ENCODE data around the gene SLC8A1.

SLC8A1 gene

GRCh38 chr2:40287773-40288172 is 164.1 kb downstream of the SLC8A1 start:
- no peak for DNase-seq (ENCODE audit: extremely low read depth, low read depth)
- no peak for TF ChIP-seq CTCF (IDR thresholded peaks at IDR 0.05; ENCODE audit: low read depth, low read length)

GRCh38 chr2:40287195-40287594 is 164.7 kb downstream of the SLC8A1 start:
- no peak for TF ChIP-seq CTCF (IDR thresholded peaks at IDR 0.05; ENCODE audit: low read depth, low read length)
- DNase-seq (ENCODE audit: extremely low read depth, low read depth): no peak

- no peak for DNase-seq (ENCODE audit: extremely low read depth, low read depth)
- TF ChIP-seq CTCF (IDR thresholded peaks at IDR 0.05; ENCODE audit: low read depth, low read length): no peak
These were observed 165.2 kb downstream of the SLC8A1 start for GRCh38 chr2:40286721-40287120.

- DNase-seq (ENCODE audit: extremely low read depth, low read depth): no peak
- no peak for TF ChIP-seq CTCF (IDR thresholded peaks at IDR 0.05; ENCODE audit: low read depth, low read length)
These were observed 166.5 kb downstream of the SLC8A1 start for GRCh38 chr2:40285391-40285790.

- no peak for DNase-seq (ENCODE audit: extremely low read depth, low read depth)
- peak; percentile 23 for TF ChIP-seq CTCF (IDR thresholded peaks at IDR 0.05; ENCODE audit: low read depth, low read length)
These were observed 167.1 kb downstream of the SLC8A1 start for GRCh38 chr2:40284797-40285196.

GRCh38 chr2:40283111-40283909 is 168.6 kb downstream of the SLC8A1 start:
- no peak for DNase-seq (ENCODE audit: extremely low read depth, low read depth)

More at GRCh38 chr2:40283111-40283909, 168.6 kb downstream of the SLC8A1 start:
- TF ChIP-seq CTCF (IDR thresholded peaks at IDR 0.05; ENCODE audit: low read depth, low read length): no peak

All from AG09319 (cell line).